Measurements from ENCODE around the gene CHPF.

Gene CHPF

DNA sequence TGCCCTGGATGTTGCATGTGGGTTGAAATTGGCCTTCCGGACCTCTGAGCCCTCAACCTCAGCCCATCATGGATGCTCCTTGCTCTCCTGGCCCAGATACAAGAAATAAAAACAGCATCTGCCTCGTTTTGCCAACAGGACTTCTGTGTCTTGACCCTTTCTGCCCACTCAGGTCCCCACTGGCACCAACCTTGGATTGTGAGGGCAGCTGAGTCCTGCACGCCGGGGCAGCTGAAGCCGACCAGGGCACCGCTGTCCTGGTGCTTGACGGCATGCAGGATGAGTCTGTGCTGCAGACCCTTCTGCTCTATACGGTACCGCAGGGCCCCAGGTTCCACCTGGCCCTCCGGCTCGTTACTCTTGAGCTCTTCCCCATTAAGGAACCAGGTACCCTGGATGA lies 23.0 kb upstream of the CHPF start:
- DNase-seq: no peak

DNA sequence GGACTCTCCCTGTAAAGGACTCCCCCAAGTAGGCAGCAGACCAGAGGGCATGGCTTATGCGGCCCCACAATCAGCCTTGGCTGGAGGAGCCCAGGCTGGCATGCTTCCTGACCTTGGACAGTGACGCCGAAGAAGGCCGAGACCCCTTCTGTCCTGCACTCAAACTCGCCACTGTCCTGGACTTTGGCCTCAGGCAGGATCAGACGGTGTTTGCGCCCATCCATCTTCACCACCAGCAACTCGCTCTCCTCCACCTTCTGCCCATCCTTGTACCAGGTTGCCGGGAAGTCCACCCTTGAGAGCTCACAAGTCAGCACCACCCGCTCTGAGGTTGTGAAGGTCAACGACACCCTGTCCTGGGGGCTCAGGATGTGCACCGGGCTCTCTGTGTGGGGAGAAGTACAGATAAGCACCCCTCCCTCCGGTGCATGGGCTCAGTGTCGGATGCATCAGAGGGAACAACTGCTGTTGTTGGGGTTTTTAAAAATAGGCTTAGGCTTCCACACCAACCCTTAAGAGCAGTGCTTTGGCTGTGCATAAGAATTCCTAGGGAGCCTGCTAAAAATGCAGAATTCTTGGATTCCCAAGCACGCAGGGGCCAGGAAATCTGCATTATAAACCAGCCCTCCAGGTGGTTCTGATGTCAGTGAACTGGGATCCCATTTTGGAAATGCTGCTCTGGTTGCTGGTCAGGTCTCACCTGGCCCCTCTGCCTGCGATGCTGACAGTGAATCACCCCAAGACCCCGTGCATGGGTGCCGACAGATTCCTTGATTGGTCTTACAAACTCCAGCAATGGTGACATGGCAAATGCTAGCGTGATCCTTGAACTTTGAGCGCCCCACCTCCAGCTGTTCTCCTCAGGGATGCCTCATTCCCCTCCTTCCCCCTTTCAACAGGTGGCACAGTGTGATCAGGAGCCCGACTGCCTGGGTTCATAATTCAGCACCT lies 21.8 kb upstream of the CHPF start:
- no peak for DNase-seq

DNA sequence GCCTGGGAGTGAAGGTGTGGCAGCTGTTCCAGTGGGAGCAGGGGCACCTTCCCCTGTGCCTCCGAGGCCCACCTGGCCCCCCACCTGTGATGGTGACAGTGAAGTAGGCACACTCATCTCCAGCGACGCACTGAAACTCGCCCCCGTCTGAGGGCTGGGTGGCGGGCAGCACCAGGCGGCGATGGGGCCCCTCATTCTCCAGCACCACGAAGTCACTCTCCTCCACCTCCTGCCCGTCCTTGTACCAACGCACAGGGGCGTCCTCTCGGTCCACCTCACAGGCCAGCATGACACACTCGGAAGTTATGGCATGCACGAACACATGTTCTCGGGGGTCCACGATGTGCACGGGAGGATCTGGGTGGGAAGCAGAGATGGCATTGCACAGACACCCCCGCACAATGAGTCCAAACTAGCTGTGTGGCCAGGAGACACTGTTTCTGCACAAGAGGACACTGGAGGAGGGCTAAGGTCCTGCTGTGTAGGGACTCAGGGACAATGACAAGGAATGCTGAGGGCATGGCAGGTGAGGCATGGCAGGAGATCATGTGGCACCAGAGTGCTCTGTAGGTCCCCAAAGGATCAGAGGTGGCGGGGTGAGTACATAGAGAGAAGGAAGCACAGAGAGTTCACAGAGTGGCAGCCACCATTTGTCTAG lies 19.8 kb upstream of the CHPF start:
- no peak for DNase-seq

DNA sequence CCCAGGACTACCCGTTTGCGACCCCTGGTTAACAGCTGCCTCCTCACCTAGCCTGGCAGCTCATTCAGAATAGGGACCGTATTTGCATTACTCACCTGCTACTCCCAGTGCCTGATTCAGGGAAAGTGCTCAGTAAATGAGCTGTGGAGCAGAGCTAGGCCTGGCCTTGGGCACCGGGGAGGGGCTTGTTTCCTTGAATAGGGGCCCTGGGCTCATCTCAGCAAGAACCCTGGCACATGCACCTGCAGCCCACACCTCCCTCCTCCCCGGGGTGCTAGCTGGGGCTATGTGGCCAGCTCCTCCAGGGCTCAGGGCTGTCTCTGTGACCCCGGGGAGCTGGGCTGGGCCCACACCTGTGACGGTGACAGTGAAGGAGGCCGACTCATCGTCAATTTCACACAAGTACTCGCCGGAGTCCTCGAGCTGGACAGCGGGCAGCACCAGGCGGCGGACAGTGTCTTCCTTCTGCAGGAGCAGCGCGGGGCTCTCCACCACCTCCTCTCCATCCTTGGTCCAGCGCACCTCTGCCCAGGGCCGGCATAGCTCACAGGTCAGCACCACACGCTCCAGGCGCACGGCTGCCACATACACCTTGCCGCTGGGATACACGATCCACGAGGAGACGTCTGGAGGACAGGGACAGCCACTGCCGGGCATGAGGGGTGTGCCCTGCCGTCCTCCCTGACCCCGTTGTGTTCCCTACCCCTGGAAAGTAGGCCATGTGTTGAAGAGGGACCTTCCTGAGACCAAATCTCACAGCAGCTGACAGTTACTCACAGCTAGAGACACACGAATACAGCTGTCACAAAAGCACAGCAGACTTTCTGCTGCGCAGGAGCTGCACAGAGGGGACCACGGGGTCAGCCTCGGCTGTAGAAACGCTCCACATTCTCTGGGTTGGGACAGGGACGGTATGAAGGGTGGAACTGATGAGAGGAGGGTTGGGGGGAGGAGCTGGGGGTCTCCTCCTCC lies 18.7 kb upstream of the CHPF start:
- DNase-seq: no peak

DNA sequence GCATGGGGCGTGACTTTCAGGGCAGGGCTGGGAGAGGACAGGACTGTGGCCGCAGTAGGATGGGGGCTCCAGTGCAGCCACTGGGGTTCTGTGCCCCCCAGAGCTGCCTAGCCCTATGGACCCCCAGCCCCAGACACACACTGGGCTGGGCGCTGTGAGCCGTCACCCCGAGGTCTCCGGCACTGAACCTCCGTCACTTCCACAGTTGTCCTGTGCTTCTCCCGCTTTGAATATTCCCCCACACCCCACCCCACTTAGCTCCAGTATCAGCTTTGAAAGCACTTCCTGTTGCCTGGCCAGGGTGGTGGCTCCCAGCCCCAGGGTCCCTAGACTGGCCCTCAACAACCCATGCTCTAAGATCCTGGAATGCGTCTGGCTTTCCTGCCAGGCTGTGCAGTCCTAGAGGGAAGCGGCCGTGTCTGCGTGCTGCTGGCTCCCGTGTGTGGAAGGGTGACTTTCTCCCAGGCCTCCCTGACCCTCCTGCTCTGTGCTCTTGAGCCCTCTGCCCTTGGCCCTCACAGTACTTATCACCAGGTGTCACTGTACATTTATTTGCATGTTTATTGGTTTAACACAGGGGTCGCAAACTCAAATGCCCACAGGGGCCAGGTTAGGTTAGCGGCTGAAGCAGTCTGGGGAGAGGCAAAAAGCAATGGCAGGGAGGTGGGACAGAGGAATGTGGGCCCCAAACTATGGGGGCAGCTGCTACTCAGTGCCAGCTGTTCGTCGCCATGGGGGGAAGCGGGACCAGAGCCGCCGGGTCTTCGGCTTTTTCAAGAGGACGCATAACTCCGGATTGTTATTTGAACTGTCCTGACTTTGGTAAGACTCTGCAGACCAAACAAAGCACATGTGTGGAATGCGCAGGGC lies 17.8 kb upstream of the CHPF start:
- DNase-seq: no peak

DNA sequence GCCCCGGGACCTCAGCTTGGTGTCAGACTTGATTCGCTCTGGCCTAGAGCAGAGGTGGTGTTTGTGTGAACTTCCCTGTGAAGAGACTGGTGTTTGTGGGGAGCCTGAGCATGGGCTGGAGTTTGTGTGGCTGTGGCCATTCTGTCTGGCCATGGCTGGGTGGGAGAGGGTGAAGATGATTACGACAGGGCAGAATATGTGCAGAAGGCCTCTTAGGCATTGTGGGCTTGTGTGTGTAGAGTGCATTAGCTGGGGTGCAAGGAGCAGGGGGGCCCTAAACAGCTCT lies 17.2 kb upstream of the CHPF start:
- DNase-seq: no peak

DNA sequence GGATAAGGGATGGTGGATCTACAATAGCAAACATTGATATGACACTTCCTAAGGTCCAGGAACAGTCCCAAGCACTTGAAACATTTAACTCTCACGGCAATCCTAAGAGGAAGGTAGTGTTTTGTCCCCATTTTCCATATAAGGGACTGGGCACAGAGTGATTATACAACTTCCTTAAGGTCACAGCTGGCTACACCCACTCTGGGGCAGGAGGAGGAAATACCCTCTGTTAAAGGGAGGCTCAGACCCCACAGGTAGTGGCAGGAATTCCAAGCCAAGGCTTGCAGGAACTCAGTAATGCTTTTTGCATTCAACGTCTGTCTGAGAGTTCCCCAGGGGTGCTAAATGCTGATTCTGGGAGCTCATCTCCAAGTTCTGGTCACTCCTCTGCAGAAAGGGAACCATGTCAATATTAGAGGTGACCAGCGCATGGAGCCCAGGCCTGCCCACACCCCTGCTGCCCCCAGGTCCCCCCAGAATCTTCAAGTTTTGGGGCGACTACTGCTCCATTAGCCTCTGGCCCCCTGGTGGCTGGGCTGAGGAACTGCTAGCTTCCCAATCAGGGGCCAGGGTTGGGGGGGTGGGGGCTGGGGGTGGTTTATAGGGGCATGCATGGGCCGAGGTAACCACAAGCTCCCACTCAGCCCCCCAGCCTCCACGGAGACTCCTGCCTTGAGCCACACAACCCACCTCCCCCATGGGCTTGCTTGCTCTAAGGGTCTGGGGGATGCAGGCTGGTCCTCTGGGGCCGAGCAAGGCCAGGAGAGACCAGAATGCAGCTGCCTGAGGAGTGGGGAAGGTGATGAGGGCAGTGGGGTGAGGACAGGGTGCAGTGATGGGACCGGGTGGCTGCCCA lies 16.7 kb upstream of the CHPF start:
- no peak for DNase-seq

DNA sequence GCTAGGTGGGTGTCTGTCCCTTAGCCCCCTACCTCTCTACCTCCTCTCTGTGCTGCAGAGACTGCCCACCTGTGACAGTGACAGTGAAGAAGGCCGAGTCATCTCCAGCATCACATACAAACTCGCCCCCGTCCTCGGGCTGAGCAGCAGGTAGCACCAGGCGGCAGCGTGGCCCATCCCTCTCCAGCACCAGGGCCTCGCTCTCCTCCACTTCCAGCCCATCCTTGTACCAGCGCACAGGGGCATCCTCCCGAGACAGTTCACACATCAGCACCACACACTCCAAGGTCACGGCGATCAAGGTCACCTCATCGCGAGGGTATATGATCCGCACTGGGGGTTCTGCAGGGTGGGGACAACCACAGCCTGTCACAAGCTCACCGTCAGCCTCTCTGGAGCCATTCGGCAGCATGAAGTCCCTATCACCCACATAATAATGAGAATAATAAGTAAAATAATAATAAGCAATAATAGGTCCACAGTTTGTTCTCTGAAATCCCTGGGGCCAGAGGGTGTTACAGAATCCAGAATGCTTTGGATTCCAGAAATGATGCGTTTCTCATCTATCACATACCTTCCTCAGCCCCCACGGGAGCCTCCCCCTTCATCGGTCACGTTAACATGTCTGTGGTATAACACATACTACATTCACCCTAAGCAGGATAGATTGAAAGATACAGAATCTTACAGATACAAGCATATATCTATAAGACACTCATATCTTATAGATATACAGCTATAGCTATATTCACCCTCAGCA lies 15.7 kb upstream of the CHPF start:
- DNase-seq: peak; percentile 53

DNA sequence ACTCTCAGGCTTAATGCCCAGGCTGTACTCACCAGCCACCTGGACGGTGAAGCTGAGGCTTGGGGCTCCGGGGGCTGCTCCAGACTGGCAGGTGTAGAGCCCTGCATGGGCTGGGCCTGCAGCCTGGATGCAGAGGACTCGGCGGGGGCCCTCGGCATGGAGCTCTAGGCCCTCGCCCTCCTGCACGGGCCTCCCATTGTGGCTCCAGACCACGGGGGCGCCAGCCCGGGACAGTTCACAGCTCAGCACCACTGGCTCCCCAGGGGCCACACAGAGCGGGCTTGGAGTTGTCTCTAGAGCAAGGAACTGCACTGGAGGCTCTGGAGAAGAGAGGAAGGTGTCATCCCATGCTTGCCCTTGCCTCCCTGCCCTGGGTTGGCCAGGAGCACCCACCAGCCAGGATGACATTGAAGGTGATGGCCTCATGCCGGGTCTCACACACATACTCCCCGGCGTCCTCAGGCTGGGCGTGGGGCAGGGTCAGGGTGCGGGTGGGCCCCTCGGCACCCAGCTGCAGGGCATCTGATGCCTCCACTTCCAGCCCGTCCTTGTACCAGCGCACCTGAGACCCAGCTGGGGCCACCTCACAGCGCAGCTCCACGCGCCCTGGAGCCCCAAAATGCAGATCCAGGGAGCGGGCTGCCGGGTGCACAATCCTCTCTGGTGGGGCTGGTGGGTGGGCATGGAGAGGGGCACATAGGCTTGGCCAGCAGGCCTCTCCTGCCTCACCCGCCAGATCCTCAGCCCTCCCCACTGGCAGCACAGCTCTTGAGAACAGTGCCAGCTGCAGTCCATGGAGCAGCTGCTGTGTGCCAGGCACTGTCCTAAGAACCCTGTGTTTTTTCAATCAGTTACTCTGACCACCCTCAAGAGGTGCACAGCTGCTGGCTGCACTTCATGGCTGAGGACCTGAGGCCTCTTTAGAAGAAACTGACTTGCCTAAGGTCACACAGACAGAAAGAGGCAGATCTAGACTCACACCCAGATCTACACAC lies 14.5 kb upstream of the CHPF start:
- no peak for DNase-seq

DNA sequence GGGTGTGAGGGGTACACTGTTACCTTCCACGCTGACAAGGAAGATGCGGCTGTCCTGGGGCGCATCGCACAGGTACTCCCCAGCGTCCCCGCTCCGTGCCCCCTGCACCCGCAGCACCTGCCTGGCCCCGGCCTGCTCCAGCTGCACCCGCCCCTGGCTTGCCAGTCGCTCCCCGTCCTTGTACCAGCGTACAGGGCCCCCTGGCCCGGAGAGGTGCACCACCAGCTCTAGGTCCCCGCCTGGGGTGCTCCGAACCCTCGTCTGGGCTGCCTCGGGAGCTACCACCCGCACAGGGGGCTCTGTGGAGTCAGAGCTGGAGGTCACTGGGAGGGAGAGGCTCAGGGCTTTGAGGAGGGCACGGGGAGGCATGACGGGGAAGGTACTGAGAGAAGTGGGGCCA lies 13.7 kb upstream of the CHPF start:
- no peak for DNase-seq

DNA sequence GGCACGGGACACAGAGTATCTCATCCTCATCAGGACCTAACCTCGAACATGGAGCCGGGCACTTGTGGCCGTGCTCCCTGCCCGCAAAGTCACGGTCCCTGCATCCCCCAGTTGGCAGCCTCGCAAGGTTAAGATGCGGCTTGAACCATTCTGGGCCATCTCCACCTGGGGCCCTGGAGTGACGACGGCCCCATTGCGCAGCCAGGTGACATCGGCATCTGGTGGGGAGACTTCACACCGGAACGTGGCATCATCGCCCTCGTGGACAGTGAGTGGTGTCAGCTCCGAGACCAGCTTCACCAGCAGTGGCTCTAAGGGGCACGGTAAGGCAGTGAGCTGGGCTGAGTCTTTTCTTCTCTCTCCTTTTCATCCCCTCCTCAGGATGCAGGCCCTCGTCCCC lies 12.8 kb upstream of the CHPF start:
- no peak for DNase-seq

DNA sequence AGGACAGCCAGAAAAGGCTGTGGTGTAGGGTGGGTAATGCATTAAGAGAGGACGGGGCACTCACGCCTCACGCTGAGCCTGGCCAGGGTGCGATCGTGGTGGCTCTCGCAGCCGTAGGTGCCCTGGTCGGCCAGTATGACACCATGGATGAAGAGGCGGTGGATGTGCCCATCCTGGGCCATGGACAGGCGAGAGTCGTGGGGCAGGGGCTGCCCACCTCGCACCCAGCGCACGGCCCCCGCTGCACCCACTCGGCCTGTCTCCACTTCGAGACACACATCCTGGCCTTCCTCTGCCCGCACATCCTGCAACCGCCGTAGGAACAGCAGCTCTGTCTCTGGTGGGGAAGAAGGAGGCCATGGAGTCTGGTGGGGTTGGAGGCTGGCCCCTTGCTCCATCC lies 12.3 kb upstream of the CHPF start:
- DNase-seq: no peak

DNA sequence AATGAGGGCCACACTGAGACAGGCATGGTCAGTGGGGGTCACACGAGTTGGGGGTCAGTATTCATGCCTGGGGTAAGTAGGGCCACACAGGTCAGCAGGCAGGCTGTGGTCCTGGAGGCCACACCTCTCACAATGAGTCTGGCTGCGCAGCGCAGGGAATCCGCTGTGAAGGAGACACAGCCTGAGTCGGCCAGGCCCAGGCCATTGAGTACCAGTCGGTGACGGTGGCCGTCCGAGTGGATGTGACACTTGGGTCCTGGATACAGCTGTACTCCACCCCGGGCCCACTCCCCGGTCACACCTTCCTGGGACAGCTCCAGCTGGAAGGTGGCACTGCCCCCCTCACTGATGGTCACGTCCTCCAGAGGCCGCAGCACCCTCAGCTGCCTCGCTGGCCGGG lies 10.7 kb upstream of the CHPF start:
- no peak for DNase-seq

DNA sequence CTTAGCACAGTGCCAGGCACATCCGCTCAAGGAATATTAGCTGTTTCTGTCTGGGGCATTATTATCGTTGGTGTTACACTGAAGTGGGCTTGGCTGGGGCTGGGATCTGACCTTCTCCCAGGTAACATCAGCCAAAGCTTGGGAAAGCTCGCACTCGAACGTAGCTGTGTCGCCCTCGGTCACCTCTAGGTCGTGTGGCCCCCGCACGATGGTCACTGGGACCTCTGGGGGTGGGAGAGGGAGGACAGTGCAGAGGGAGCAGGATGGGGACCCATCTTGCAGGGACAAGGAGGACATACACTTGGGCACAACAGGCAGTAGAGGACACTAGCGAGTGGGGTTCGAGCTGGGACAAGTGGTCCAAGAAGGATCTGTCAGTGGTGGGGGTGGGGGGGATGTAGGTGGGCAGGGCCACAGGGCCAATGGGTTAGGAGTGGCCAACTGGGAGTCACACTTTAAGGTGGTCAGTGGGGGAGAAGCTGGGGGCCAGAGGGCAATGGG lies 9.9 kb upstream of the CHPF start:
- no peak for DNase-seq

DNA sequence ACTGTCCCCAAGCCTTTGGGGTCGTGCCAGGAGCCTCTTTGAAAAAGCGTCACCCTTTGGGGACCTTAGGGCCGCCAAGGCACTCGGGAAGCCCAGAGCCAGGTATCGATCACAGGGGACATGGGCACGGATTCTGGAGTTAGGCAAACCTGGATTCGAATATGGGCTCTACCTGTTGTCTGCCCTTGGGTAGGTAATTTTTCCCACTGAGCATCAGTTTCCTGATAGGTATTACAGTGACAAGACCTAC lies 9.5 kb upstream of the CHPF start:
- no peak for DNase-seq

DNA sequence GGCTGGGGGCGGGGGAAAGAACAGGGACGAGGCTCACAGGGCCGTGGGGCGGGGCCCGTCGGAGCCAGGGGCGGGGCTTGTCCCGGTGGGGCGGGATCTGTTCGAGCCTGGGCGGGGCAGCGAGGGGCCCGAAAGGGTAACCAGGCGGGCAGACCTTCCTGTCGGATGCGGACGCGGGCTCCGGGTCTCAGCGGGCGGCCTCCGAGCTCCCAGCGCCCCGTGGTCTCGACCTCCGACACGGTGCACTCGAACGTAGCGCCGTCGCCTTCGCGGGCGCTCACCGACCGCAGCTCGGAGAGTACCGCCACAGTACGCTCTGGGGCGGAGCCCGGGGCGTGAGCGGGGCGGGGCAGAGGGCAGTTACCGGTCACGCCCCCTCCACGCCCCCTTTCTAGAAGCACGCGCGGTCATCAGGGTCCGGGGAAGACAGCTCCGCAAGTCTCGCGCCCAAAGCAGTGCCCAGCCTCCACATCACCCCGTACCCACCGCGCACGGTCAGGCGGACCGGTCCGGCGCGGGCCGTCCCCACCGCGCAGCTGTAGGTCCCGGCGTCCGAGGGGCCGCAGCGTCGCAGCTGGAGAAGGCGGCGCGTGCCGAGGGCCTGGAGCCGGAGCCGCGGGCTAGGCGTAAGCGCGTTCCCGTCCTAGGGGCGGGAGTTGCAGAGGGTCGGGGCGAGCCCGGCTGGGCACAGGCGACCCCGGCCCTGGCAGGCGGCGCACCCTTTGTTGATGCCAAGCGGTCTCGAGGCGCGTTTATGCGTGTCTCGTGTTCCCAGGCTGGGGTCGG lies 9.0 kb upstream of the CHPF start:
- DNase-seq: peak; percentile 80

DNA sequence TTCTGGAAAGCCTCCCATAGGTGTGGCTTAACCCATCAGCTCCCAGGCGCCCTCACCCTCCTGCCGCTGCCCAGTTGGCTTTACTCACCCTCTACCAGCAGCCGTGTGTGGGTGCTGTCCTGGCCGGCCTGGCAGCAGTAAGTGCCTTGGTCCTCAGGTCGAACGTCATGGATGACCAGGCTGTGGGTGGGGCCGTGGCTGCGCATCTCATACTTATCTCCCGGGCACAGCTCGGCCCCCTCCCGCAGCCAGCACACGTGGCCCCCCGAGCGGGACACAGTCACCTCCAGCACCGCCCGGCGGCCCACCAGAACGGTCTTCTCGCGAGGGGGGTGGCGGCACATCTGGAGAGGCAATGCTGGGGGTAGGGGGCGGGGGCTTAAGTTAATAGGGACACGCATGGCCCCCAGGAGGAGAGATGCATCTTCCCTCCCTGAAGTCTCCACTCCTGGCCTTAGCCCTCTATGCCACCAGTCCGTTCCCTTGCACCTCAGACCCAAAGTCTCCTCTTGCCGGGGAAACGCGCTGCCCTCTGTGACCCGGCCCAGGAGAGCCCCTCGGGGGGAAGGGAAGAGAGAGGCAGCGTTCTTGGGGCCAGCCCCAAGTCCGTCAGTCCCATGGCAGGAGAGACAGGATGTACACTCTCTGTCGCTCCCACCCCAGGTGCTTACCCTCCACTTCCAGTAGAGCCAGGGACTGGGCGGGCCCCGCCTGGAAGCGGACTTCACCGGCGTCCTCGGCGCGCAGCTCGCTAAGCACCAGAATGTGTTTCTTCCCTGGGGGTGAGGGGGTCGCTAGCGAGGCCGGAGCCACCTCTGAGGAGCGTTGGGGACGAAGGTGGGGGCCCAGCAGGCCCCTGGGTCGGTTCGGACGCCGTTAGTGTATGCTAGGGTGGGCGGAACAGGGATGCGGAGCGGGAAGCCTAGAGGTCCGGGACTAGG lies 8.1 kb upstream of the CHPF start:
- DNase-seq: peak; percentile 30

DNA sequence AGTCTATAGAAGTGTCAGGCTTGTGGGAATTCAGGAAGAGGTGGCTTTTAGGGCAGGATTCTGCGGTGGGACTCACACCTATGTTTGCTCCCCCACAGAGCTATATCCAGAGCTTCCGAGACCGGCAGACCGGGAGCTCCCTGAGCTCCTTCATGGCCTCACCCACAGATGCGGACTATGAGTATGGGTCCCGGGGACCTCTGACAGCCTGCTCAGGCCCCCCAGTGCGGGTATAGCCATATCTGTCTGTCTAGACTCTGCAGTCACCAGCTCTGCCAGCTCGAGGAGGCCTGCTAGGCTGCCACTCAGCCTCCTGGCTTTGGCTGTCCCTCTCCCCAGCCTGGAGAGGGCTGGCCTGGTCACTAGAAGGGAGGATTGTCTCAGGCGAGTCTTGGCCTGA lies 6.0 kb upstream of the CHPF start:
- DNase-seq: no peak

All from fibroblast of skin of right biceps (primary cell).